Measurements from ENCODE around the gene LIPT2.

LIPT2 gene

GRCh38 chr11:74473382-74474173 lies 19.9 kb downstream of the LIPT2 start:
- DNase-seq (ENCODE audit: extremely low read depth, low read depth), result no peak
- no peak overlapping the region for H3K4me3 ChIP-seq (replicated peaks; ENCODE audit: low read depth, low read length)
- no peak for TF ChIP-seq CTCF (IDR thresholded peaks at IDR 0.05; ENCODE audit: low read depth, low read length, missing control alignments)

GRCh38 chr11:74471668-74472429 lies 21.7 kb downstream of the LIPT2 start:
- H3K4me3 ChIP-seq (replicated peaks; ENCODE audit: low read depth, low read length), result no peak overlapping the region
- TF ChIP-seq CTCF (IDR thresholded peaks at IDR 0.05; ENCODE audit: low read depth, low read length, missing control alignments), result no peak
- DNase-seq (ENCODE audit: extremely low read depth, low read depth), result no peak

- no peak overlapping the region for H3K4me3 ChIP-seq (replicated peaks; ENCODE audit: low read depth, low read length)
- TF ChIP-seq CTCF (IDR thresholded peaks at IDR 0.05; ENCODE audit: low read depth, low read length, missing control alignments), result no peak
- no peak for DNase-seq (ENCODE audit: extremely low read depth, low read depth)
Measured at GRCh38 chr11:74471037-74471436, 22.5 kb downstream of the LIPT2 start.

GRCh38 chr11:74470526-74470925 lies 23.0 kb downstream of the LIPT2 start:
- H3K4me3 ChIP-seq (replicated peaks; ENCODE audit: low read depth, low read length), result no peak overlapping the region
- TF ChIP-seq CTCF (IDR thresholded peaks at IDR 0.05; ENCODE audit: low read depth, low read length, missing control alignments), result no peak
- no peak for DNase-seq (ENCODE audit: extremely low read depth, low read depth)

GRCh38 chr11:74468936-74469335 lies 24.6 kb downstream of the LIPT2 start:
- no peak for DNase-seq (ENCODE audit: extremely low read depth, low read depth)
- H3K4me3 ChIP-seq (replicated peaks; ENCODE audit: low read depth, low read length), result no peak overlapping the region
- TF ChIP-seq CTCF (IDR thresholded peaks at IDR 0.05; ENCODE audit: low read depth, low read length, missing control alignments), result no peak

GRCh38 chr11:74468521-74468920 lies 25.0 kb downstream of the LIPT2 start:
- no peak for TF ChIP-seq CTCF (IDR thresholded peaks at IDR 0.05; ENCODE audit: low read depth, low read length, missing control alignments)
- H3K4me3 ChIP-seq (replicated peaks; ENCODE audit: low read depth, low read length), result no peak overlapping the region
- no peak for DNase-seq (ENCODE audit: extremely low read depth, low read depth)
